KMS-11 (cell line): ENCODE data around the gene RNF169.

Experiments
- H2AFZ ChIP-seq: fragments of 200-600 bp; sonication (generic); 2 replicates; pipeline ENCODE4 v1.6.1; 2016; ENCODE audit warnings: antibody characterized with exemption, mixed run types, low read depth
- H3K27ac ChIP-seq: fragments of 200-600 bp; sonication (generic); 2 replicates; pipeline ENCODE4 v1.6.1; 2016; ENCODE audit warnings: mild to moderate bottlenecking, mixed run types
- H3K27me3 ChIP-seq: fragments of 200-600 bp; sonication (generic); 2 replicates; pipeline ENCODE4 v1.6.1; 2017; ENCODE audit warnings: mild to moderate bottlenecking, low read depth, mixed run types, moderate library complexity; ENCODE audit not compliant: insufficient read depth
- H3K36me3 ChIP-seq: fragments of 200-600 bp; sonication (generic); 2 replicates; pipeline ENCODE4 v1.6.1; 2017; ENCODE audit warnings: mild to moderate bottlenecking, mixed run types; ENCODE audit not compliant: insufficient read depth
- H3K4me1 ChIP-seq: fragments of 200-600 bp; sonication (generic); 2 replicates; pipeline ENCODE4 v1.6.1; 2016; ENCODE audit warnings: mild to moderate bottlenecking, low read depth, mixed run types; ENCODE audit not compliant: poor library complexity, severe bottlenecking
- H3K4me2 ChIP-seq: fragments of 200-600 bp; sonication (generic); 2 replicates; pipeline ENCODE4 v1.7.0; 2016; ENCODE audit warnings: mild to moderate bottlenecking, mixed run types
- H3K4me3 ChIP-seq: fragments of 200-600 bp; sonication (generic); IDR thresholded peaks from 2 replicates; pipeline ENCODE4 v1.6.1; 2017; ENCODE audit warnings: low read depth, low read length, mixed read lengths; ENCODE audit not compliant: insufficient read depth
- H3K79me2 ChIP-seq: fragments of 200-600 bp; sonication (generic); 2 replicates; pipeline ENCODE4 v1.6.1; 2016; ENCODE audit warnings: low read depth, mixed run types; ENCODE audit not compliant: insufficient read depth
- H3K9ac ChIP-seq: fragments of 200-600 bp; sonication (generic); 2 replicates; pipeline ENCODE4 v1.6.1; 2016; ENCODE audit warnings: mild to moderate bottlenecking, mixed run types
- H4K20me1 ChIP-seq: fragments of 200-600 bp; sonication (generic); 2 replicates; pipeline ENCODE4 v1.6.1; 2016; ENCODE audit warnings: mild to moderate bottlenecking, mixed run types; ENCODE audit not compliant: insufficient read depth
- CTCF ChIP-seq: fragments of 200-600 bp; sonication (generic); conservative IDR thresholded peaks from 2 replicates; pipeline ENCODE4 v1.6.1; 2017; ENCODE audit warnings: low read depth, mild to moderate bottlenecking, antibody characterized with exemption, low read length, moderate library complexity, mixed read lengths

The RNF169 gene

GRCh38 chr11:74844865-74845264 lies 96.2 kb downstream of the RNF169 start:
- Histone ChIP-seq H3K36me3 (no peaks in the 10 kb centered on the region), H3K79me2 (no peaks in the 10 kb centered on the region), H3K4me3 (no peak overlapping the region), H3K4me1 (no peaks in the 10 kb centered on the region), H2AFZ (no peak overlapping the region), H3K27me3 (no peaks in the 10 kb centered on the region), H4K20me1 (no peaks in the 10 kb centered on the region), H3K9ac (no peak overlapping the region), H3K27ac (no peak overlapping the region), H3K4me2 (no peak overlapping the region)
- TF ChIP-seq CTCF: no peak

- no peak for TF ChIP-seq CTCF
- no peaks in the 10 kb centered on the region for H3K36me3 ChIP-seq
- H3K9ac ChIP-seq: no peak overlapping the region
- no peak overlapping the region for H2AFZ ChIP-seq
- no peaks in the 10 kb centered on the region for H3K79me2 ChIP-seq
- no peak overlapping the region for H3K4me3 ChIP-seq
- H4K20me1 ChIP-seq: no peaks in the 10 kb centered on the region
- H3K4me1 ChIP-seq: no peaks in the 10 kb centered on the region
- no peaks in the 10 kb centered on the region for H3K27me3 ChIP-seq
- H3K4me2 ChIP-seq: no peak overlapping the region
- no peak overlapping the region for H3K27ac ChIP-seq
Measured at GRCh38 chr11:74845978-74846517, 97.4 kb downstream of the RNF169 start.

GRCh38 chr11:74846770-74847169 lies 98.1 kb downstream of the RNF169 start:
- Histone ChIP-seq H2AFZ (no peak overlapping the region), H3K36me3 (no peaks in the 10 kb centered on the region), H3K4me3 (no peak overlapping the region), H3K27me3 (no peaks in the 10 kb centered on the region), H4K20me1 (no peaks in the 10 kb centered on the region), H3K9ac (no peak overlapping the region), H3K4me1 (no peaks in the 10 kb centered on the region), H3K27ac (no peak overlapping the region), H3K79me2 (no peaks in the 10 kb centered on the region), H3K4me2 (no peak overlapping the region)
- no peak for TF ChIP-seq CTCF

GRCh38 chr11:74847395-74847794 lies 98.7 kb downstream of the RNF169 start:
- Histone ChIP-seq H3K27me3 (no peaks in the 10 kb centered on the region), H3K4me3 (no peak overlapping the region), H3K9ac (no peak overlapping the region), H4K20me1 (no peaks in the 10 kb centered on the region), H3K27ac (no peak overlapping the region), H3K4me1 (no peaks in the 10 kb centered on the region), H2AFZ (no peak overlapping the region), H3K4me2 (no peak overlapping the region), H3K79me2 (no peaks in the 10 kb centered on the region), H3K36me3 (no peaks in the 10 kb centered on the region)
- no peak for TF ChIP-seq CTCF

GRCh38 chr11:74847895-74848294 lies 99.2 kb downstream of the RNF169 start:
- H4K20me1 ChIP-seq: no peaks in the 10 kb centered on the region
- no peak overlapping the region for H2AFZ ChIP-seq
- no peak overlapping the region for H3K4me2 ChIP-seq
- no peaks in the 10 kb centered on the region for H3K4me1 ChIP-seq
- H3K27me3 ChIP-seq: no peaks in the 10 kb centered on the region
- no peak overlapping the region for H3K4me3 ChIP-seq
- no peaks in the 10 kb centered on the region for H3K79me2 ChIP-seq
- H3K27ac ChIP-seq: no peak overlapping the region
- no peak for TF ChIP-seq CTCF
- H3K36me3 ChIP-seq: no peaks in the 10 kb centered on the region
- H3K9ac ChIP-seq: no peak overlapping the region
